Middle frontal gyrus (tissue), 1 donor: Measurements from ENCODE around the gene HRG.

Experiments
- DNase-seq: peaks from one replicate; pipeline ENCODE4 v3.0.0-alpha.2; 2015; ENCODE audit warnings: low spot score; ENCODE audit errors: extremely low spot score

HRG gene

GRCh38 chr3:186638259-186638658 is 27.6 kb upstream of the HRG start:
- DNase-seq = no peak

DNA sequence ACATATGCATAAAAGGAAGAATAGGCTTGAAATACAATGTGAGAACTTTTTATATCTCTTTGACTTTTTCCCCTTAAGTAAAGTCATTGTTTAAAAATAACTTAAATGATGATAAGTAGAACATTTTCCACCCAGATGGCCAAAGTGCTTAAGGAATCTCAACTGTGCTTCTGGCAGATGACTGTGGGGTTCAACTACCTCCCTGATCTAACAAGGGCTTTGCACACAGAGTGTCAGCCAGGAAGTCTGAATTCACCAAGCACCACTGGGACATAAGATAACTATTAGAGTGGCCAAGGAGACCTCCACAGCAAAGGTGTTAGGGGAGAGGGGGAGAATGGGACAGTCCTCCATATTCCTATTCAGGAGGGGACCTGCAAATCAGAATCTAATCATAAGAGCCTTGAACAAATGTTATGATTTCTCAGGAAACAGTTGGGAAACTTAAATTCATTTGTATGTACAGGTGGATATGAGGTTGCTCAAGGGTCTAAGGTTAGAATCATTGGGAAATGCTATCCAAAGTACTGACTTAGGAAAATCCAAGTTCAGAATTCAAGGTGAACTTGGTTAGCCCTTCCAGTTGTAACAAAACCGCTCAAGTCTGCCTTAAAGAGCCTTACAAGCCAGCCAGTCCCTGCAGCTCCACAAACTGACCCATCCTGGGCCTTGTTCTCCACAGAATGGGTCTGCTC is 25.9 kb upstream of the HRG start, which contains the start of gene FETUB:
FETUB (plus strand) TSS at position 622 of the 695 bp plus-strand sequence; CDS start at position 684, 62 bp downstream.
- no peak for DNase-seq

DNA sequence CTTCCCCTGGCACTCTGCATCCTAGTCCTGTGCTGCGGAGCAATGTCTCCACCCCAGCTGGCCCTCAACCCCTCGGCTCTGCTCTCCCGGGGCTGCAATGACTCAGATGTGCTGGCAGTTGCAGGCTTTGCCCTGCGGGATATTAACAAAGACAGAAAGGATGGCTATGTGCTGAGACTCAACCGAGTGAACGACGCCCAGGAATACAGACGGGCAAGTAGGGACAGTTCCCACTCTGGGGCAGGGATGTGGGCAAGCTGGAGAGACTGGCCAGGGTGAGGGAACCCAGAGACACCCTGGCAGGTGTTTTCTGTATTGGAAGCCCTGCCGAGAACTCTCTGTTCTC is 25.4 kb upstream of the HRG start:
- no peak for DNase-seq

GRCh38 chr3:186640929-186641328 is 24.9 kb upstream of the HRG start:
- DNase-seq = no peak

GRCh38 chr3:186642014-186642413 is 23.8 kb upstream of the HRG start:
- DNase-seq = no peak

DNA sequence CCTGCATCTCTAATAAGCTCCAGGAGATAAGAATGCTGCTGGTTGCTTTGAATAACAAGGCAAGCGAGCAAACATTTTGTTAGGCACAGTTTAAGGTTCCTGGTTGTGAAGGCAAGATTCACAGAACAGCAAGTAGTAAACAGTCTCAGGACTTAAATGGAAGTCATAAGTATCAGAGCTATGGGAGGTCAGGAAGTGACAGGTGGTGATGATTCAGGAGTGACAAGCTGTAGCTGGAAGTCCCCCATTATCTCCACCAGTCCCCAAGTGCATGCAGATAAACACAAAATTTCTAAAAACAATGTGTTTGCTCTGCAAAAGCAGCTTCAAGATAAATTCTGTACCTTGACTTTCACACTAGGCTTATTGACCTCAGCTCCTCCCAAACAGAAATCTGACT is 22.3 kb upstream of the HRG start:
- no peak for DNase-seq

DNA sequence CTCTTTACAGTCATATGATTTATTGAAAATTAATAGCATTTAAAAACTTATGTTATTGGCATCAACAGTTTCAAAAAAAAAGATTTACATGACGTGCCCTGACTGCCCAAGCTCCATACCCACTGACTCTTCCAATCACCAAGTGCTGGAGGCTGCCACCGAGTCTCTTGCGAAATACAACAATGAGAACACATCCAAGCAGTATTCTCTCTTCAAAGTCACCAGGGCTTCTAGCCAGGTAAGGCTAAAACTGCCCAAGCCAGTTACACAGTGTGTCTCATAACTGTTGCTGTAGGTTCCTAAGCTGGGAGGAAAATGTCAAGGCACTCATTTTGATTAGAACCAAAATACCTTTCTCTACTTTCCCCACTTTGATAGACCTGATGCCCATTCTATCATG is 21.1 kb upstream of the HRG start:
- DNase-seq = no peak

DNA sequence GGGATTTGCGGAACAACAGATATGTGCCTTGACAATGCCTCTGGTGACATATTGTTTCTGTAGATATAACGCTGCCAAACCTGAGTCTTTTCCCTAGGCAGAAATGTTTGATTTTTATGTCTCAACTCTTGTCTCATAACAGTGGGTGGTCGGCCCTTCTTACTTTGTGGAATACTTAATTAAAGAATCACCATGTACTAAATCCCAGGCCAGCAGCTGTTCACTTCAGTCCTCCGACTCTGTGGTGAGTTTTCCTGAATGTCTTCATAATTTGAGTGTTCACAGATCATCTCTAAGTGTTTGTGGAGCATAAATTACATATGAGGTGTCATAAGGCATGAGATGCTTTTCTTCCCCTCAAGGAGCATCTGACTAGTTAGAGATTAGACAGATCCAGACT is 19.7 kb upstream of the HRG start:
- no peak for DNase-seq

- DNase-seq = no peak
Observed at GRCh38 chr3:186646841-186647240, 19.0 kb upstream of the HRG start.

- DNase-seq = no peak
Observed at GRCh38 chr3:186648851-186649250, 17.0 kb upstream of the HRG start.

GRCh38 chr3:186651678-186652215 is 14.1 kb upstream of the HRG start:
- DNase-seq = no peak

DNA sequence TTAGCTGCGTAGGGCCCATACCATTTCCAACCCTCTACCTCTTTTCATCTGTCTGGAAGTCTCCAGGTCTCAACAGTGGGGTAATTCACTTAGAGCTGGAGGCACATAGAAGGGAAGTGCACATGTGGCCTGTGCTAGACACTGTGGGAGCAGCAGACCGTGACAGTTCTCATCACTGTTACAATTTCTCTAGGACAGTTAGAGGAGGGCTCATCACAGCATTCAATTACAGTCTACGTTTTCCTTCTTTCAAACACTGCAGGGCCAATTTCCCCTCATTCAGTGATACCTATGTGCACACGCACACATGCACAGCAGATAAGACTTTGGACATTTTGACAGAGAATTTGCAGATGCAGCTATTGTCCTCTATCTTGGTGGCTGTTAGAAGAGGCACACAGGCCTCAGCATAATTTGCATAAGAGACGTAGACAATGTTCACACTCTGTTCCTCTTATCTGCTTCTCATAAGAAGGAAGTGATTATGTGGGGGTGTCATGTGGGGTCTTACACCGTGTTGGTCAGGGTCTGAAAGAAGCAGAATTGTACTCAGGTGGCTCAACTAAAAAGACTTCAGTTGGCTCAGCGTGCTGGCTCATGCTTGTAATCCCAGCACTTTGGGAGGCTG is 12.6 kb upstream of the HRG start:
- no peak for DNase-seq

- no peak for DNase-seq
Observed at GRCh38 chr3:186653984-186654383, 11.8 kb upstream of the HRG start.

GRCh38 chr3:186663361-186664118 is 2.3 kb upstream of the HRG start:
- no peak for DNase-seq

DNA sequence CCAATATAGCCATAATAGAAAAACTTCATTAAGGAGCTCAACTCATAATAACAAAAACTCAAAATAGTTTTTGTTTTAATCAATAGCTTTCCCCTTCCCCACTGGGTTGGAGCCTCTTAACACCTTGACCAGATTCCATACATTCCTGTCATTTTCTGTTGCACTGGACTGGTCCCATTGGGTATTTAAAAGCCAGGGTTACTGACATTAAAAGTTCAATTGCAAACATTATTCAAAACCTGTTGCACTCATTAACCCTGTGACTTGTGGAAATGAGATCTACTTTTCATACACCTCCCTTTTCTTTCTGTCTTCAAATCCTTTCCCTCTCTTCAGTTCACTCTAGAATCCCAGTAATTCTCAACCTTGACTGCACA is 1.7 kb upstream of the HRG start:
- DNase-seq = no peak

GRCh38 chr3:186664506-186664905 is 1.3 kb upstream of the HRG start:
- no peak for DNase-seq

GRCh38 chr3:186668426-186668825 is 2.6 kb downstream of the HRG start:
- no peak for DNase-seq

GRCh38 chr3:186669378-186670084 is 3.7 kb downstream of the HRG start:
- DNase-seq = no peak

DNA sequence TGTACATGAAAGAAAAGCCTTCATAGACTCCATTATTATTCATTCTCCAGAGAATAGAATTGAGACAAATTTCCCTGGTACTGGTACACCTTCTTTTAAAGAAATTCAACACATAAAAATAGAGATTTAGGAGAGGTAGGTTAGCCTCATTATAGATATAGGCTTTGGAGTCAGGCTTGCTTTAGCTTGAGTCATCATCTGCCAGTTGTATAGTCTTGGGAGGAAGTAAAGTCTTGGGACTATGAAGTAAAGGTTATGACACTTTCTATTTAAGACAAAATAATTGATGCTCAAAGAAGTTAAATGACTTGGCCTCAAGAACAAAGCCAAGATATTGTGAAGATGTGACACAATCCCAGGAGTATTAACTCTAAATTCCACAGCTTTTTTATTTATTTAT is 4.3 kb downstream of the HRG start:
- no peak for DNase-seq

DNA sequence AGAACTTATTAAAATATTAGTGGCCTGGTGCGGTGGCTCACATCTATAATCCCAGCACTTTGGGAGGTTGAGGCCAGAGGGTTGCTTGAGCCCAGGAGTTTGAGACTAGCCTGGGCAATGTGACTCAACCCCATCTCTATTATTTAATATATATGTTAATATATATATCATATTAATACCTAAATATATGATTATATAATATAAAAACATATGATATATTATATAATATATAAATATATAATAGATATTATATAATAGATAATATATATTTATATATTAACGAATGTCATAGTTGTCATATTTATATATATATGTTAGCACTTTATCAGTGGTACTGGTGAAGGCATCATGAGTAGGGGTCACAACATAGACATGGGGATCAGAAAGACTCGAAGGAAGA is 5.2 kb downstream of the HRG start:
- DNase-seq = no peak

DNA sequence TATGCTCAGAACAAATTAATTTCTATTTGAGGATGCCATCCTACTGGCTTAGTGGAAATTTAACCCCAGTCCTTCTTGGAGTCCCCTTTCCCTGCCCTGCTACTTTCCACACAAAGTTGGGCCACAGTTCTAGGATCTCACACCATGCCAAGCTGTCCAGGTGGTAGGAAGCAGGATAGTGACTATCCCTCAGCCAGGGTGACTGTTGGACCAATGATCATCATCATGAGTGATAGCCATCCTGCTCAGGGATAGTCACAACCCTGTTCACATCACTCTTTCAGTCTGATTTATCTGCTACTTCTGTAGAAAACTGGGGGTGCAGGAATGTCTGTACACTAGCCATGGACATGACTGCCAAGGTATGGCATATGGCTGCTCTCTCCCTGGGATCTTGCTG is 12.8 kb downstream of the HRG start:
- no peak for DNase-seq

GRCh38 chr3:186679151-186679550 is 13.3 kb downstream of the HRG start:
- DNase-seq = no peak
